Lower leg skin (tissue), 4 donors: ENCODE measurements around the gene COL18A1. TPM values are rescaled to one million over a fixed set of nuclear protein-coding genes. Genes with fewer than 3 reads are reported as not detected.

Experiments used
- DNase-seq, 2 donors: peaks; one replicate each; pipeline ENCODE4 v3.0.0-alpha.2; 2019; ENCODE audit warnings: low spot score in 2 of 2
- H3K4me3 ChIP-seq: fragments of 200-600 bp; sonication (generic); 2 replicates; pipeline ENCODE4 v1.5.1; 2017; ENCODE audit warnings: mild to moderate bottlenecking, low read depth; ENCODE audit not compliant: poor library complexity, severe bottlenecking
- POLR2A ChIP-seq, 2 donors: fragments of 450-650 bp; IDR thresholded peaks; one replicate each; pipeline ENCODE4 v1.6.1; 2016 to 2017; ENCODE audit warnings: antibody characterized with exemption in 2 of 2, mild to moderate bottlenecking in 1 of 2, moderate library complexity in 1 of 2
- WGBS, 2 donors: methylation state at CpG; one replicate each; pipeline ENCODE4 v1.1.5; 2018; 5-methylcytosine and 5-hydroxymethylcytosine counted together
- intact Hi-C: fragments of 100-400 bp; cut with DNase I; formaldehyde crosslinking; loops from one replicate; pipeline ENCODE4 v1.15.0; 2023; ENCODE audit warnings: low total_unique reads
- total RNA-seq, 4 donors: library from RNA; depleted of rRNA; stranded (reverse); fragments of >200 nt; gene quantifications; one replicate each; pipeline ENCODE4 v1.1.0, GENCODE V29; 2016
- TF ChIP-seq, protein P1 (sequence below), 3 donors: fragments of 450-650 bp; IDR thresholded peaks; one replicate each; pipeline ENCODE4 v1.5.1; 2016; ENCODE audit warnings: antibody characterized with exemption in 3 of 3, mild to moderate bottlenecking in 3 of 3, moderate library complexity in 2 of 3

Gene COL18A1
- total RNA-seq, 4 donors from 2014 or later: 63.3 to 126 (median 85.9) TPM

DNA sequence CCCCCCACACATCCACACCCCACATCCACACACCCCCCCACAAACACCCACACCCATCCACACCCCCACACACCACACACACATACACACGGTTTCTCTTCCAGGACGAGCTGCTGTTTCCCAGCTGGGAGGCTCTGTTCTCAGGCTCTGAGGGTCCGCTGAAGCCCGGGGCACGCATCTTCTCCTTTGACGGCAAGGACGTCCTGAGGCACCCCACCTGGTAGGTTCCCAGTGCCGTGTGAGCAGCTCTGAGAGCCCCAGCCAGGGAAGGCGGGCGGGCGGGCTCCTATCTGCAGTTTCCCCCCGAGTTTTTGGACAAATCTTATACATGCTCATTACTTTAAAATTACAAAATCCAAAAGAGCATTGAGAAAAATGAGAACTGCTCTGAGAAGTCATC, 106.0 kb downstream of the COL18A1 start:
- no peak for TF ChIP-seq POLR2A (IDR thresholded peaks at IDR 0.05)
- WGBS, 2 donors: 83 to 90% methylated on average over 10 to 12 of the region's 12 CpGs
- no peak overlapping the region for H3K4me3 ChIP-seq
- peak in 1 of 2 donors; percentile 76 for DNase-seq
- intact Hi-C loops: no loop called here

DNA sequence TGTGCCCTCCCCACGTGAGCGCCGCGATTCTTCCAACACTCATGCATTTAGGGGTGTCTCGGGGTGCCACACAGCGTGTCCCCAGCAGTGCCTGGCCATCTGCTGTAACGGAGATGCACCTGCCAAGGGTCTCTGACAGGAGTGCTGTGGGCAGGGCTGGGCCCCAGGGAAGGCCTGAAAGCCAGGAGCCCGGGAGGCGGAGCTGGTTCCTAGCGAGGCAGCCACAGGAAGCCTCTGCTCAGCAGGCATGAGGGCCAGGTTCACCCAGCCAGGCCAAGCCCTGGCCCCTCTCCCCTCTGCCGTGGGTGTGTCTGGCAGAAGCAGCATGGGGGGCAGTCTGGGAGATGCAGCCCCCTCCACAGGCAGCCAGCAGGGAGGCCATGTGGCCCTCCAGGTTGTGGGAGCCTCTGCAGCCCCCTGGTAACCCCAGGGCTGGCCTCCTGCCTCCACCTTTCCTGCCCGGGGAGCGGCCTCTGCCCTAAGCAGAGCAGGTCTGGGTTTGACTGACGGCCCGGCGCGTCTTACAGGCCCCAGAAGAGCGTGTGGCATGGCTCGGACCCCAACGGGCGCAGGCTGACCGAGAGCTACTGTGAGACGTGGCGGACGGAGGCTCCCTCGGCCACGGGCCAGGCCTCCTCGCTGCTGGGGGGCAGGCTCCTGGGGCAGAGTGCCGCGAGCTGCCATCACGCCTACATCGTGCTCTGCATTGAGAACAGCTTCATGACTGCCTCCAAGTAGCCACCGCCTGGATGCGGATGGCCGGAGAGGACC, 106.9 kb downstream of the COL18A1 start:
- no peak for TF ChIP-seq POLR2A (IDR thresholded peaks at IDR 0.05)
- TF ChIP-seq, protein P1, sequence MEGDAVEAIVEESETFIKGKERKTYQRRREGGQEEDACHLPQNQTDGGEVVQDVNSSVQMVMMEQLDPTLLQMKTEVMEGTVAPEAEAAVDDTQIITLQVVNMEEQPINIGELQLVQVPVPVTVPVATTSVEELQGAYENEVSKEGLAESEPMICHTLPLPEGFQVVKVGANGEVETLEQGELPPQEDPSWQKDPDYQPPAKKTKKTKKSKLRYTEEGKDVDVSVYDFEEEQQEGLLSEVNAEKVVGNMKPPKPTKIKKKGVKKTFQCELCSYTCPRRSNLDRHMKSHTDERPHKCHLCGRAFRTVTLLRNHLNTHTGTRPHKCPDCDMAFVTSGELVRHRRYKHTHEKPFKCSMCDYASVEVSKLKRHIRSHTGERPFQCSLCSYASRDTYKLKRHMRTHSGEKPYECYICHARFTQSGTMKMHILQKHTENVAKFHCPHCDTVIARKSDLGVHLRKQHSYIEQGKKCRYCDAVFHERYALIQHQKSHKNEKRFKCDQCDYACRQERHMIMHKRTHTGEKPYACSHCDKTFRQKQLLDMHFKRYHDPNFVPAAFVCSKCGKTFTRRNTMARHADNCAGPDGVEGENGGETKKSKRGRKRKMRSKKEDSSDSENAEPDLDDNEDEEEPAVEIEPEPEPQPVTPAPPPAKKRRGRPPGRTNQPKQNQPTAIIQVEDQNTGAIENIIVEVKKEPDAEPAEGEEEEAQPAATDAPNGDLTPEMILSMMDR (IDR thresholded peaks at IDR 0.05): no peak
- WGBS, 2 donors: 86 to 89% methylated on average over 26 to 35 of the region's 35 CpGs
- intact Hi-C loops: no loop called here
- DNase-seq: peak in 1 of 2 donors; percentile 82
- no peak overlapping the region for H3K4me3 ChIP-seq

DNA sequence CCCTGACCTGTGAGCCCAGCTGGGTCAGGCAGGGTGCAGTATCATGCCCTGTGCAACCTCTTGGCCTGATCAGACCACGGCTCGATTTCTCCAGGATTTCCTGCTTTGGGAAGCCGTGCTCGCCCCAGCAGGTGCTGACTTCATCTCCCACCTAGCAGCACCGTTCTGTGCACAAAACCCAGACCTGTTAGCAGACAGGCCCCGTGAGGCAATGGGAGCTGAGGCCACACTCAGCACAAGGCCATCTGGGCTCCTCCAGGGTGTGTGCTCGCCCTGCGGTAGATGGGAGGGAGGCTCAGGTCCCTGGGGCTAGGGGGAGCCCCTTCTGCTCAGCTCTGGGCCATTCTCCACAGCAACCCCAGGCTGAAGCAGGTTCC, 107.6 kb downstream of the COL18A1 start:
- peak in 1 of 2 donors; percentile 75 for DNase-seq
- intact Hi-C loops: no loop called here
- TF ChIP-seq POLR2A (IDR thresholded peaks at IDR 0.05): no peak
- TF ChIP-seq, protein P1 (IDR thresholded peaks at IDR 0.05): no peak
- H3K4me3 ChIP-seq: no peak overlapping the region
- 84 to 86% methylated on average over 8 of the region's 8 CpGs for WGBS, 2 donors

DNA sequence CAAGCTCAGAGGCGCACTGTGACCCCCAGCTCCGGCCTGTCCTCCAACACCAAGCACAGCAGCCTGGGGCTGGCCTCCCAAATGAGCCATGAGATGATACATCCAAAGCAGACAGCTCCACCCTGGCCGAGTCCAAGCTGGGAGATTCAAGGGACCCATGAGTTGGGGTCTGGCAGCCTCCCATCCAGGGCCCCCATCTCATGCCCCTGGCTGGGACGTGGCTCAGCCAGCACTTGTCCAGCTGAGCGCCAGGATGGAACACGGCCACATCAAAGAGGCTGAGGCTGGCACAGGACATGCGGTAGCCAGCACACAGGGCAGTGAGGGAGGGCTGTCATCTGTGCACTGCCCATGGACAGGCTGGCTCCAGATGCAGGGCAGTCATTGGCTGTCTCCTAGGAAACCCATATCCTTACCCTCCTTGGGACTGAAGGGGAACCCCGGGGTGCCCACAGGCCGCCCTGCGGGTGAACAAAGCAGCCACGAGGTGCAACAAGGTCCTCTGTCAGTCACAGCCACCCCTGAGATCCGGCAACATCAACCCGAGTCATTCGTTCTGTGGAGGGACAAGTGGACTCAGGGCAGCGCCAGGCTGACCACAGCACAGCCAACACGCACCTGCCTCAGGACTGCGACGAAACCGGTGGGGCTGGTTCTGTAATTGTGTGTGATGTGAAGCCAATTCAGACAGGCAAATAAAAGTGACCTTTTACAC, 108.2 kb downstream of the COL18A1 start:
- 56 to 77% methylated on average over 12 to 17 of the region's 19 CpGs for WGBS, 2 donors
- no peak for DNase-seq
- intact Hi-C loops: no loop called here

DNA sequence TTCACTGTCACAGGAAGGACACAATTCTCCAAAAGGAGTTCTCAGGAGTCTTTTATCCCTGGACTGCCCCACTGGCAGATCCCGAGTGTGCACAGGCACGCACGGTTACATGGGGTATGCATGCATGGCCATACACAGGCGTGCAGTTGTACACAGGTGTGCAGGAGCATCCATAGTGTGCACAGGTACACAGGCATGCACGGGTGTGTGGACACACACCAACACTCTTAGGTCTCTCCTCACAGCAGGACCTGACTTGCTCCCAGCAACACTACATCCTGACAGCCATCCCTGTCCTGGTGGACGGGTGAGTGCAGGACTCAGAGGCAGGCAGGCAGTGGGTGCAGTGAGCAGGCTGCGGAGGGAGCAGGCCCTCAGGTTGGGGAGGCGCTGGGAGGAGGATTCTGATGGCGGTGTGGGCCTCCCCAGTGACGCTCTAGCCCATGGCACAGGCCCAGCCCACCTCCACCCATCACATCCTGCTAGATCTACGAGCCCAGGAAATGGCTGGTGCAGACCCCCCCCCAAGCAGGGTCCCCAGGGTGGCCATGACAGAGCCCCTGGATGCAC, 108.9 kb downstream of the COL18A1 start:
- peak in 1 of 2 donors; percentile 68 for DNase-seq
- WGBS, 2 donors: 73 to 78% methylated on average over 9 to 11 of the region's 11 CpGs
- intact Hi-C loops: no loop called here
- TF ChIP-seq POLR2A (IDR thresholded peaks at IDR 0.05): no peak
- TF ChIP-seq, protein P1 (IDR thresholded peaks at IDR 0.05): no peak
- no peak overlapping the region for H3K4me3 ChIP-seq

More for the DNA sequence above, 108.2 kb downstream of the COL18A1 start:
- TF ChIP-seq POLR2A (IDR thresholded peaks at IDR 0.05): no peak
- TF ChIP-seq, protein P1 (IDR thresholded peaks at IDR 0.05): no peak
- no peak overlapping the region for H3K4me3 ChIP-seq
